RWPE2 (cell line): Measurements from ENCODE around the gene CLASP2.
"Not testable (repeated sequence)": the region's sequence is repeated elsewhere in the genome, so short reads cannot be mapped to it uniquely, and the experiment has no call there.

Experiments
- ATAC-seq: fragments of 200-7000 bp; cut with Tn5 transposase; 3 replicates; pipeline ENCODE4 v1.9.1; 2021; ENCODE audit warnings: low read depth
- DNase-seq: peaks from one replicate; pipeline ENCODE4 v3.0.0-alpha.2; 2020; ENCODE audit warnings: low spot score
- H3K27ac ChIP-seq: fragments of 450-650 bp; 2 replicates; pipeline ENCODE4 v1.5.1; 2017; ENCODE audit warnings: mild to moderate bottlenecking; ENCODE audit not compliant: poor library complexity, severe bottlenecking
- H3K27me3 ChIP-seq: fragments of 250-450 bp; sonication (Bioruptor Pico); 2 replicates; pipeline ENCODE4 v1.5.1; 2021; ENCODE audit warnings: mild to moderate bottlenecking, moderate library complexity; ENCODE audit not compliant: insufficient read depth, poor library complexity, severe bottlenecking
- H3K36me3 ChIP-seq: fragments of 250-450 bp; sonication (Bioruptor Pico); 2 replicates; pipeline ENCODE4 v1.5.1; 2020; ENCODE audit warnings: low read depth, mild to moderate bottlenecking, moderate library complexity
- H3K4me1 ChIP-seq: fragments of 250-450 bp; sonication (Bioruptor Pico); 2 replicates; pipeline ENCODE4 v1.5.1; 2021; ENCODE audit warnings: mild to moderate bottlenecking, moderate library complexity; ENCODE audit not compliant: insufficient read depth, poor library complexity, severe bottlenecking
- H3K4me3 ChIP-seq: fragments of 250-450 bp; sonication (Bioruptor Pico); 2 replicates; pipeline ENCODE4 v1.5.1; 2021; ENCODE audit warnings: mild to moderate bottlenecking, moderate library complexity; ENCODE audit not compliant: severe bottlenecking
- H3K9me3 ChIP-seq: fragments of 250-450 bp; sonication (Bioruptor Pico); 2 replicates; pipeline ENCODE4 v1.5.1; 2021; ENCODE audit warnings: mild to moderate bottlenecking, moderate library complexity; ENCODE audit not compliant: severe bottlenecking
- CTCF ChIP-seq: fragments of 450-650 bp; IDR thresholded peaks from one replicate; pipeline ENCODE4 v1.5.1; 2017; ENCODE audit warnings: mild to moderate bottlenecking, moderate library complexity; ENCODE audit not compliant: poor library complexity, severe bottlenecking

CLASP2 gene

GRCh38 chr3:33681667-33682066 is 36.4 kb downstream of the CLASP2 start:
- Histone ChIP-seq H3K9me3 (peaks cover 4% of the 10 kb centered on the region), H3K36me3 (peaks cover 34% of the 10 kb centered on the region), H3K27me3 (no peaks in the 10 kb centered on the region), H3K4me1 (no peaks in the 10 kb centered on the region), H3K27ac (no peak overlapping the region), H3K4me3 (no peak overlapping the region)
- peak; percentile 27; the same call in 1 of the 3 replicates for ATAC-seq
- DNase-seq, result no peak
- TF ChIP-seq CTCF, result no peak

DNA sequence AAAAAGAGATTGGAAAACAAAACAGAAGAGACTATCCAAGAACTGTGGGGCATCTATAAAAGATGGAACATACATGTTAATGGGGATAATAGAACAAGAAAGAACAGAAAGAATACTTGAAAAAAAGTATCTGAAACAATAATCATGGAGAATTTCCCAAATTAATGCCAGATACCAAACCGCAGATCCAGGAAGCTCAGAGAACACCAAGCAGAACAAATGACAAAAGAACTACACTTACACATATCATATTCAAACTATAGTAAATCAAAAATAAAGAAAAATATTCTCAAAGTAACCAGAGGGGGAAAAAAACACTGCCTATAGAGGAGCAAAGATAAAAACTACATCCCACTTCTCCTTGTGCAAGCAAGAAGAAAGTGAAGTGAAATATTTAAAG is 40.0 kb downstream of the CLASP2 start:
- peaks cover 20% of the 10 kb centered on the region for H3K36me3 ChIP-seq
- no peak for DNase-seq
- H3K27me3 ChIP-seq, result no peaks in the 10 kb centered on the region
- TF ChIP-seq CTCF, result no peak
- ATAC-seq, result no peak
- H3K4me1 ChIP-seq, result no peaks in the 10 kb centered on the region
- H3K27ac ChIP-seq, result no peak overlapping the region
- peaks cover 4% of the 10 kb centered on the region for H3K9me3 ChIP-seq
- no peak overlapping the region for H3K4me3 ChIP-seq

- ATAC-seq, DNase-seq, H3K27me3 ChIP-seq, H3K4me3 ChIP-seq, H3K27ac ChIP-seq, H3K4me1 ChIP-seq, H3K9me3 ChIP-seq, H3K36me3 ChIP-seq: not testable (repeated sequence)
Observed at GRCh38 chr3:33673436-33673835, 44.6 kb downstream of the CLASP2 start.

DNA sequence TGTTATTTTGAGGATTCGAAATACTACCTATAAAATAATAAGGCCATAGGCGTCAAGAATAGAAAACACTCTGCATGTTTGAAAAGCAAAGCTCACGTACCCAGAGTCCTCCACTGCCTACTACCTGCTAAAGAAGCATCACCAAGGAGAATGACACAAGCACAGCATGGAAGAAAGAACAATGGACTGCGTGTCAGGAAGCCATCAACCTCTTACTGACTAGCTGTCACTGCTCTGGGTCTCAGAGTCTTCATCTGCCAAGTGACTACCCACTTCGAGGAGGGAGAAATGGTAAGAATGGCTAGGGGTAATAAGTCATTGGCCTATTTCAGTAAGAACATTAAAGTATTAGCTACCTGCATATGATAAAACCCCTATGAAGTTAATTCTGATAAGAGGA is 49.4 kb downstream of the CLASP2 start:
- H3K9me3 ChIP-seq, result no peaks in the 10 kb centered on the region
- no peaks in the 10 kb centered on the region for H3K27me3 ChIP-seq
- ATAC-seq (no peak), DNase-seq (no peak)
- no peak overlapping the region for H3K4me3 ChIP-seq
- H3K27ac ChIP-seq, result no peak overlapping the region
- H3K4me1 ChIP-seq, result peaks cover 12% of the 10 kb centered on the region
- peaks cover 3% of the 10 kb centered on the region; the same call in 1 of the 2 replicates for H3K36me3 ChIP-seq
- TF ChIP-seq CTCF, result no peak

DNA sequence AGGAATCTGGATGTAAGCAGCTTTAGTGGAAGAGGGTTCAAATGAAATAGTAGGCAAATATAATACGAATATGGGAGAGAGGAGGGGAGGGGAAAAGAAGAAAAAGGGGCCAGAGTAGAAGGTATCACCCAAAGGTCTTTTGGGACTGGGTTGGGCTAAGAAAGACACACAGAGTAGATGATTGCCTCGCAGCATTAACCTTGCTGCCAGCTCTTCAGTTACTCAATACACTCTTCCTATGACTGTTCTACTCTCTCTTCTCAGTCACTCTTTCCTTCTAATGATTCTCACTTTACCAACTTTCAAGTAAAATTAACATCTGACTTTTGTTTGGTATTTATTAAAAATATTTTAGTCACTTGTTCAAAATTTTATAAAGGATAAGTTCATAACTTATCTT is 52.8 kb downstream of the CLASP2 start:
- no peaks in the 10 kb centered on the region for H3K9me3 ChIP-seq
- no peak for ATAC-seq
- H3K4me1 ChIP-seq, result peaks cover 26% of the 10 kb centered on the region
- H3K4me3 ChIP-seq, result no peak overlapping the region
- peaks cover 3% of the 10 kb centered on the region; the same call in 1 of the 2 replicates for H3K36me3 ChIP-seq
- no peak for DNase-seq
- no peak for TF ChIP-seq CTCF
- H3K27me3 ChIP-seq, result no peaks in the 10 kb centered on the region
- H3K27ac ChIP-seq, result peak overlapping the region; percentile 42
